Psoas muscle (tissue), 8 donors: ENCODE data around the gene ZSCAN5A. TPM values are rescaled to one million over a fixed set of nuclear protein-coding genes. Genes with fewer than 3 reads are reported as not detected.

Source experiments
- ATAC-seq, 4 donors: fragments of 200-7000 bp; cut with Tn5 transposase; one replicate each; pipeline ENCODE4 v1.9.1; 2020; ENCODE audit warnings: moderate library complexity in 3 of 4, mild to moderate bottlenecking in 2 of 4
- DNase-seq, 2 donors: peaks; one replicate each; pipeline ENCODE4 v3.0.0-alpha.2; 2020
- H3K27ac ChIP-seq: fragments of 200-600 bp; one replicate; pipeline ENCODE4 v1.8.0; 2022
- H3K27me3 ChIP-seq, 3 donors: fragments of 200-600 bp in 1 of 3; one replicate each; pipeline versions ENCODE4 v1.6.1 to v1.8.0; 2013 to 2022; ENCODE audit warnings: low read length in 2 of 3, mild to moderate bottlenecking in 2 of 3, moderate library complexity in 1 of 3; ENCODE audit not compliant: insufficient read depth in 3 of 3
- H3K36me3 ChIP-seq, 2 donors: fragments of 200-600 bp in 1 of 2; one replicate each; pipeline versions ENCODE4 v1.6.1 to v1.8.0; 2013 to 2022; ENCODE audit warnings: low read depth in 1 of 2, mild to moderate bottlenecking in 1 of 2, moderate library complexity in 1 of 2; ENCODE audit not compliant: insufficient read depth in 1 of 2
- H3K4me1 ChIP-seq: fragments of 200-600 bp; one replicate; pipeline ENCODE4 v1.8.0; 2022
- H3K4me3 ChIP-seq: fragments of 200-600 bp; one replicate; pipeline ENCODE4 v1.8.0; 2022; ENCODE audit warnings: mild to moderate bottlenecking
- H3K9me3 ChIP-seq: fragments of 200-600 bp; one replicate; pipeline ENCODE4 v1.8.0; 2022
- WGBS, 3 donors: extraction: QIAGEN DNeasy Blood & Tissue Kit; methylation state at CpG; one replicate each; pipeline versions ENCODE4 v1.1.6 to v1.1.7; 2013; 5-methylcytosine and 5-hydroxymethylcytosine counted together
- intact Hi-C, 2 donors: fragments of 100-400 bp; cut with DNase I; formaldehyde crosslinking; loops; one replicate each; pipeline versions ENCODE4 v1.11.0 to v1.14.2; 2022
- long read RNA-seq, 2 donors: library from polyadenylated mRNA; unstranded; transcript quantifications; one replicate each; pipeline ENCODE4 v2.0.0, GENCODE V29; 2021
- polyA plus RNA-seq, 3 donors: library from polyadenylated mRNA; stranded (reverse); fragments of 200-250 nt; gene quantifications; one replicate each; pipeline ENCODE4 v1.2.3, GENCODE V29; 2013
- total RNA-seq, 4 donors: library from RNA; stranded (reverse); fragmentation: NEBNext Ultra II Directional in 2 of 4; extraction: Animal tissue kit (Norgen Biotek cat#: 25700) in 2 of 4; gene quantifications; one replicate each; pipeline versions ENCODE4 v1.2.1 to v1.2.4, GENCODE V29; 2021 to 2023
- TF ChIP-seq, protein P1 (sequence below): fragments of 200-600 bp; IDR thresholded peaks from one replicate; pipeline ENCODE4 v1.8.0; 2022; ENCODE audit warnings: antibody characterized with exemption
- donor health status: healthy with polysubstance abuse.
- donor health status: DM: no; HTN: no; CAD: no; lungs with moderate emphysema.
- donor health status: Bipolar disorder and iron deficiency.
- donor health status: healthy.
- donor health status: DM: yes; HTN: yes; CAD: no.
- donor health status: DM: no; HTN: no; CAD: no.
- donor health status: DM: no; HTN: no; CAD: no.
- donor health status: DM: yes; HTN: yes; CAD: no.

Gene ZSCAN5A, protein sequence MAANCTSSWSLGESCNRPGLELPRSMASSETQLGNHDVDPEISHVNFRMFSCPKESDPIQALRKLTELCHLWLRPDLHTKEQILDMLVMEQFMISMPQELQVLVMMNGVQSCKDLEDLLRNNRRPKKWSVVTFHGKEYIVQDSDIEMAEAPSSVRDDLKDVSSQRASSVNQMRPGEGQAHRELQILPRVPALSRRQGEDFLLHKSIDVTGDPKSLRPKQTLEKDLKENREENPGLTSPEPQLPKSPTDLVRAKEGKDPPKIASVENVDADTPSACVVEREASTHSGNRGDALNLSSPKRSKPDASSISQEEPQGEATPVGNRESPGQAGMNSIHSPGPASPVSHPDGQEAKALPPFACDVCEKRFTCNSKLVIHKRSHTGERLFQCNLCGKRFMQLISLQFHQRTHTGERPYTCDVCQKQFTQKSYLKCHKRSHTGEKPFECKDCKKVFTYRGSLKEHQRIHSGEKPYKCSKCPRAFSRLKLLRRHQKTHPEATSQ
- total RNA-seq (10 to 100 TPM in 3 of 4 donors, 1 to 10 TPM in 1; 9.1 to 16.3 (median 10.9) TPM), polyA plus RNA-seq (10 to 100 TPM in 1 of 3 donors, 1 to 10 TPM in 2; 3.8 to 13.1 (median 9.9) TPM)
- long read RNA-seq, donor 1, partial matches to known transcripts = 0 of 2 reads
- long read RNA-seq, donor 1, other reads (novel, unspliced or antisense) = 1 of 2 reads
- long read RNA-seq, donor 2, partial matches to known transcripts = 0 of 8 reads
- long read RNA-seq, donor 2, other reads (novel, unspliced or antisense) = 8 of 8 reads

DNA sequence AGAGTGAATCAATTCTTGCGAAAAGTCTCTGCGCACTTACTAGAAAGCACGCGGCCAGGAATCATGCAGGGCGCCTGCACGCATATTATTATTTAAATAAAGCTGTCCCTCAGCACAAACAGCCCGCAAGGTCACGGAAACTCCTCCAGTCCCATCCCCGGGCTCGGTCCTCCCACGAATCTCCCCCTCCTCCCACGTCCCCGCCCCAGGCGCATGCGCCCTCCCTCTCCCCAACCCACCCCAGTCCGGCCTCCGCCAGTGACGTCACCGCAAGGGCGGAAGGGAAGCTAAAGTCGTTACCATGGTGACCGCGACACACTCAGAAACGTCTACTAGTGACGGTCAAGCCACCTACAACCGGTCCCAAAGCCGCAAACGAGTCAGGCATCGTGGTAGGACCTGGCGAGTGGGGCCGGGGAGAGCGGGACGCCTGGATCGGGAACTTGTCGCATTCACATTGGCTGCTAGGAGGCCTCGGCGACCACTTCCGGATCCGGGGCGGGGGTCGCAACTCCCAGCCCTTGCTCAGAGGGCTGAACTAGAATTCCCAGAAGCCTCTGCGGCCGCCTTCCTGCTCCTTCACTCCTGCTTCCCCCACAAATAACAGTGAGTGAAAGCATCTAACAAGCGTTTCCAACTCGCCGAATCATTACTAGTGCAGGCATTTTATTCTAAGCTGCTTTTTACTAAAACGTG is at the start of gene ZSCAN5A:
TSS of gene ZSCAN5A (minus strand) at position 459 of the 696 bp plus-strand sequence. CDS start 89,793 bp downstream, outside the sequence.
- peak within 1 kb of the TSS; percentile 77 for H3K4me3 ChIP-seq
- H3K27ac ChIP-seq = peak within 1 kb of the TSS; percentile 94
- H3K27me3 ChIP-seq = no peaks in the 10 kb centered on the region
- peaks cover 0 to 26% of the 10 kb centered on the region in 2 donors for H3K36me3 ChIP-seq
- DNase-seq (peak; percentile 97 to 99), ATAC-seq (peak; percentile 92 to 95 (median 93))
- no peaks in the 10 kb centered on the region for H3K9me3 ChIP-seq
- TF ChIP-seq, protein P1, sequence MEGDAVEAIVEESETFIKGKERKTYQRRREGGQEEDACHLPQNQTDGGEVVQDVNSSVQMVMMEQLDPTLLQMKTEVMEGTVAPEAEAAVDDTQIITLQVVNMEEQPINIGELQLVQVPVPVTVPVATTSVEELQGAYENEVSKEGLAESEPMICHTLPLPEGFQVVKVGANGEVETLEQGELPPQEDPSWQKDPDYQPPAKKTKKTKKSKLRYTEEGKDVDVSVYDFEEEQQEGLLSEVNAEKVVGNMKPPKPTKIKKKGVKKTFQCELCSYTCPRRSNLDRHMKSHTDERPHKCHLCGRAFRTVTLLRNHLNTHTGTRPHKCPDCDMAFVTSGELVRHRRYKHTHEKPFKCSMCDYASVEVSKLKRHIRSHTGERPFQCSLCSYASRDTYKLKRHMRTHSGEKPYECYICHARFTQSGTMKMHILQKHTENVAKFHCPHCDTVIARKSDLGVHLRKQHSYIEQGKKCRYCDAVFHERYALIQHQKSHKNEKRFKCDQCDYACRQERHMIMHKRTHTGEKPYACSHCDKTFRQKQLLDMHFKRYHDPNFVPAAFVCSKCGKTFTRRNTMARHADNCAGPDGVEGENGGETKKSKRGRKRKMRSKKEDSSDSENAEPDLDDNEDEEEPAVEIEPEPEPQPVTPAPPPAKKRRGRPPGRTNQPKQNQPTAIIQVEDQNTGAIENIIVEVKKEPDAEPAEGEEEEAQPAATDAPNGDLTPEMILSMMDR = no peak
- WGBS, 3 donors = 0 to 1% (median 0%) methylated on average over 43 to 47 of the region's 47 CpGs
- peaks cover 6% of the 10 kb centered on the region for H3K4me1 ChIP-seq
- intact Hi-C loops = no loop called here

DNA sequence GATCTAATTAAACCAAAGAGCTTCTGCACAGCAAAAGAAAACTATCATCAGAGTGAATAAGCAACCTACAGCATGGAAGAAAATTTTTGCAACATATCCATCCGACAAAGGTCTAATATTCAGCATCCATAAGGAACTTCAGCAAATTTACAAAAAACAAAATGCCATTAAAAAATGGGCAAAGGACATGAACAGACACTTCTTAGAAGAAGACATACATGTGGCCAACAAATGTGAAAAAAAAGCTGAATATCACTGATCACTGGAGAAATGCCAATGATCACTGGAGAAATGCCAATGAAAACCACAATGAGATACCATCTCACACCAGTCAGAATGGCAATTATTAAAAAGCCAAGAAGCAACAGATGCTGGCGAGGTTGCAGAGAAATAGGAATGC is 46.2 kb upstream of the ZSCAN5A start:
- DNase-seq = no peak
- ATAC-seq = no peak
- WGBS, 3 donors = 94 to 96% (median 95%) methylated on average over 2 of the region's 2 CpGs
- no peaks in the 10 kb centered on the region for H3K4me1 ChIP-seq
- H3K36me3 ChIP-seq = peaks cover 0 to 8% of the 10 kb centered on the region in 2 donors
- TF ChIP-seq, protein P1 = no peak
- peaks cover 44% of the 10 kb centered on the region for H3K9me3 ChIP-seq
- H3K4me3 ChIP-seq = no peak overlapping the region
- intact Hi-C loops = no loop called here
- H3K27ac ChIP-seq = no peak overlapping the region
- H3K27me3 ChIP-seq = no peaks in the 10 kb centered on the region

DNA sequence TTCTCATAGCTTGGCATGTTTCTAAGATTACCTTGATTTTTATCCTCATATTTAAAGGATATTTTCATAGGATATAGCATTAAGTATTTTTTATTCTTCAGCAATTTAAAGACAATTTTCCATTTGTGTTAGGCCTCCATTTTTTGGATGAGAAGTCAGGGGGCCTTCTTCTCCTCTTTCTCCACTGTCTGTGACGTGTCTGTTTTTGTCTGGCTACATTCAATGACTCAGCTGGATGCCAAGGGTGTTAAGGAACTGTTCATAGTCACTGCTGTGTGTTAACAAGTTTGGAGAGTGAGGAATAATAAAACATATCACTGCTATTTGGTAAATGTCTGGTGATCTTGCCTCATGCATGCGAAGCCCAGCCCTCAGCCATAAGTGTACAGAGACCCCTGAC is 42.3 kb upstream of the ZSCAN5A start:
- TF ChIP-seq, protein P1 = no peak
- no peak overlapping the region for H3K27ac ChIP-seq
- no peak overlapping the region for H3K4me3 ChIP-seq
- intact Hi-C loops = no loop called here
- no peaks in the 10 kb centered on the region for H3K4me1 ChIP-seq
- DNase-seq (no peak), ATAC-seq (no peak)
- peaks cover 0 to 8% of the 10 kb centered on the region in 2 donors for H3K36me3 ChIP-seq
- 78 to 90% (median 88%) methylated on average over 2 of the region's 2 CpGs for WGBS, 3 donors
- H3K27me3 ChIP-seq = no peaks in the 10 kb centered on the region
- peaks cover 23% of the 10 kb centered on the region for H3K9me3 ChIP-seq

DNA sequence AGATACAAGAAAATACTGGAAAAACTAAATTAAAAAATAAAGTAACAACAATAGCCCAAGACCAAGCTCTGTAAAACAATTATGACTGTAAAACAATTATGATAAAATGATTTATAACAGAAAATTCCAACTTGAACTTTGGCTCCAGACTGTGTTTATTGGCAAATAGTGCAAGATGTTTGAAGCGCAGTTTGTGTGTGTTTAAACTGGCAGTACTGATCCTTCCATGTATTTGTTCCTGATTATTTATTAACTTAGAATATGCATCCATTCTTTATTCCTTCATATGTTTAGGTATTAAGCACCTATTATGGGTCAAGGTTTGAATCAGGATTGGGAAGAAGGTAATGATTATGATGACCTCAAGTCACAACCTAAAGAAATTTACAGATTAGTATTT is 40.9 kb upstream of the ZSCAN5A start:
- intact Hi-C loops = no loop called here
- DNase-seq = no peak

More for the DNA sequence above, 40.9 kb upstream of the ZSCAN5A start:
- TF ChIP-seq, protein P1 = no peak
- Histone ChIP-seq H3K9me3 (peaks cover 13% of the 10 kb centered on the region), H3K4me1 (no peaks in the 10 kb centered on the region), H3K27me3 (no peaks in the 10 kb centered on the region), H3K27ac (no peak overlapping the region), H3K36me3 (no peaks in the 10 kb centered on the region), H3K4me3 (no peak overlapping the region)
- no peak for ATAC-seq
- WGBS, 3 donors = 92 to 100% (median 92%) methylated on average over 1 of the region's 1 CpG
